ENCODE measurements around the gene ROR2.

Gene ROR2

DNA sequence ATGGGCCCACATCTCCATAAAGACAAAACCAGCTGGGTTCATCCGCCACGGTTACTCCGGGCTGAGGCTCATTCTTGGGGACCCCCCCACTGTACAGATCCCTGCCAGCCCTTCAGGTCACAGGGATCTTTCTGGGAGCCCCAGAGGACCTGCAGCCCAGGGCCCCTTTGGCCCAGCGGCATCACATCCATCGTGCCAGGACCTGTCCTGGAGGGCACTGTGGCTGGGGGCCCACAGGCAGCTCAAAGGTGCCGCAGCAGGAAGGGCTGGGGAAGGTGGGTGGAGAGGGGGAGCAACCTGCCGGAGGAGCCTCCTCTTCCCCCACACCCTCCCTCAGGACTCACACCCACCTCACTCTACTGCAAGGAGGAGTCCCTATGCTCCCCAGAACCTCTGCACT is 252.8 kb downstream of the ROR2 start:
- H3K4me3 ChIP-seq (ENCODE audit: low read depth, low read length), result no peak overlapping the region

- no peak overlapping the region for H3K4me3 ChIP-seq (ENCODE audit: low read depth, low read length)
Measured at GRCh38 chr9:91694081-91694870, 255.8 kb downstream of the ROR2 start.

- H3K4me3 ChIP-seq (ENCODE audit: low read depth, low read length), result no peak overlapping the region
Measured at GRCh38 chr9:91693226-91693625, 256.8 kb downstream of the ROR2 start.

DNA sequence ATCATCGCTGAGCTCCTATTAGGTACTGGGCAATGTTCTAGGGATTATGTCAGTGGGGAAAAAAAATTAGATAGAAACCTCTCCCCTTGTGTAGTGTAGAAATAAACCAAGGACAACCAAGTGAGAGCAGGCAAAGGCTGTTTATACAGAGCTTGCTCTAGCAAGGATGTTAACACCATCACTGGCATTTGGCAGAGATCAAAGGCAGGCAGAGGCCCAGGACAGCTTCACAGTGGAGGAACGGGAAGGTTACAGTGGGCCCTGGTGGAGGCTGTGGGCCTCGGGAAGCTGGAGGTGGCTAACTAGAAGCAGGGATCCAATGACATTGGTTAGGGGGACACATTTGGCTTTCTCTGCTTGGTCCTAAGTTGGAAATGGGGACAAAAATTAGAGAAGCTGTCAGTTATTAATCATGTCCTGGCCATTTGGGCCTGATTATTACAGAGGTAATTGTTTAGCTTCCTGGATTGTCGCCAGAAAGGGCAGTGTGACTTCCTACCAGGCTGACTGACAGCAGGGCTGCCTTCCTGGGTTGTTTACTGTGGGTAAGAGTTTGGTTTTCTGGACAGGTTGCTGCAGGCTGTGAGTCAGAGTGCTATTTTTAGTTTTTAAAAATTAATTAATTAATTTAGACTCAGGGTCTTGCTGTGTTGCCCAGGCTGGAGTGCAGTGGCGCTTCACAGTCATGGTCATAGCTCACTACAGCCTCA is 259.3 kb downstream of the ROR2 start:
- no peak overlapping the region for H3K4me3 ChIP-seq (ENCODE audit: low read depth, low read length)

GRCh38 chr9:91689006-91689405 is 261.0 kb downstream of the ROR2 start:
- H3K4me3 ChIP-seq (ENCODE audit: low read depth, low read length), result no peak overlapping the region

DNA sequence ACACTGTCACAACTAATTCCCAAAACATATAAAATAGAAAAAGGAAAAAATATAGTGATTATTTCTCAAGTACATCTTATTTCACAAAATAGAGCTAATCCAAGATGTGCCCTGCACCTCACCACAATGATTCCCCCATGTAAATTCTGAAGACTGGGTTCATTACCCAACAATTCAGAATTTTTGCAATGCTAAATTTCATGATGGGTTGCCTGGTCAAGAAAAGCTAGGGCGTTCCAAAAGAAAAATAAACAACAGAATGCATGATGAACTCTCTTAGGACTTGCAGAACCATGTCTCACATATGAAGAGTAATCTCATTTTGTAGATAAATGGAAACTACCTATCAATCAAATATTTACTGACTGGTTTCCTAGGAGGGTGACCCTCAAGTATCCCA is 266.8 kb downstream of the ROR2 start:
- H3K4me3 ChIP-seq (ENCODE audit: low read depth, low read length), result no peak overlapping the region

- H3K4me3 ChIP-seq (ENCODE audit: low read depth, low read length), result no peak overlapping the region
Measured at GRCh38 chr9:91682806-91683205, 267.2 kb downstream of the ROR2 start.

DNA sequence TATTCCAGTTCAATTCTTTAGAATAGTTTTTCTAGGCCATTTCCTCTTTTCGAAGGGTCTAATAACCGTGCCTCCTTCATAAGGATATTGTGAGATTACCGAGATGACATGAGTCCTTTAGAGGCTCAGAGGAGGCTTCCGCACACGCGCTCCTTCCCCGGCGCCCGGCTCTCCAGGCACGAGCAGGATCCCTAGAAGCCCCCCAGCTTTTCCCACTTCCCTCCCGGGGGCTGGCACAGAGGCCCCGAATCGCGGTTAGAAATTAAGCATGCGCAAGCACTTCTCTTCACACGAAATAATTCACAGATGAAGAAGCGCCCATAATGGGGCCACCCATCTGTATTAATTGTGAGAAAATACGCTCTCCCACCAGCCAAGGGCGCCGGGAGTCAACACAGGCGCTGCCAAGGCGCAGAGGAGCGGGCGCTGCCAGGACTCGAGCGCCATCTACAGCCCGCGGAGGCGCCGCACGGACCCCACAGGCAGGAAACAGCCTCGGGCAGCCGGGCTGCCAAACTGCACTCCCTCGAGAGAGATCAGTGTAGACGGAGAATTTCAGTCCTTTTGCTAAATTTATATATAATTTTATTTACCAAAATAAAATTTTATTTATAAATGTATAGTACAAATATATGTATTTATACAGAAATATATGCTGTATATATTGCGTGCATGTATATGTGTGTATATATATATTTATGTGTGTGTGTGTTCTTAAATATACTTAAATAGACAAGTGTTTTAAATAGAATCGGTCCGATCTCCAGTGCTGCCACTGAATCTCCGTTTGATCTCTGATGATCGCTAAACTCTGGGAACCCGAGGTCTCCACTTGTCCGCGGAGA is 268.3 kb downstream of the ROR2 start:
- no peak overlapping the region for H3K4me3 ChIP-seq (ENCODE audit: low read depth, low read length)

DNA sequence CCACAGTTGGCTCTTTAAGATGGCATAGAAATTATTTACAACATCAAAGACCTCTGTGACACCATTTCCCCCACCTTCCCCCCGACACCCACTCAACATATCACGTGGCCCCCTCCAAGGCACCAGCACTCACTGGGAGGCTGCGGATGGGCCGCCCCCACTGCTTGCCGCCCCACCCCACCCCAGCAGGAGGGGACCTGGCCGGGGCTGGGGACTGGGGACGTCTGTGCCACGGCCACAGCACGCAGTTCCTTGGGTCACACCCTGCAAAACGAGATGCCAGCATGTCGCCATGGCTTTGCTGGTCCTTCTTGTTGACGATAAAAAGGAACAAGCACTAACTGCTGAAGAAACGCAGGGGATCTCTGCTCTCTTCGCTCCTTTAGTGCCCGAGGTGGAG is 269.0 kb downstream of the ROR2 start:
- H3K4me3 ChIP-seq (ENCODE audit: low read depth, low read length), result no peak overlapping the region

DNA sequence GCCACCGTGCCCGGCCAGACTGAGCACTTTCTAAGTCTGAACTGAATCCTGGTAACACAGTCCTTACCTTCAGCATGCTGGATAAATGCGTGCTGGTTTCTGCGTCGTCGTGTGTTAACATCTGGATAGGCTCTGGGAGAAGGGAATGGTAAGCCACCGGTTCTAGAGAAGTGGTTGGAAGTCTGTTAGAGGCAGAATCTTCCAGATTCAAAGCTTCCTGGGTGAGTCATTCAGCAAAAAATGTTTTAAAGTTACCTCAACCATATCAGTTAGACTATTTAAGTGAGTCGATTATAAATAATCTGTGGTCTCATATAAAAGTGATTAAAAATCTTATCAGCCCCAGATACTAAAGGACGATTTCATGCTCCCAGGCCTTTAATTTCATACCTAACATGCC is 269.9 kb downstream of the ROR2 start:
- no peak overlapping the region for H3K4me3 ChIP-seq (ENCODE audit: low read depth, low read length)

- no peak overlapping the region for H3K4me3 ChIP-seq (ENCODE audit: low read depth, low read length)
Measured at GRCh38 chr9:91678807-91679580, 271.0 kb downstream of the ROR2 start.

GRCh38 chr9:91677822-91678436 is 272.1 kb downstream of the ROR2 start:
- H3K4me3 ChIP-seq (ENCODE audit: low read depth, low read length), result no peak overlapping the region

GRCh38 chr9:91677331-91677730 is 272.7 kb downstream of the ROR2 start:
- no peak overlapping the region for H3K4me3 ChIP-seq (ENCODE audit: low read depth, low read length)

DNA sequence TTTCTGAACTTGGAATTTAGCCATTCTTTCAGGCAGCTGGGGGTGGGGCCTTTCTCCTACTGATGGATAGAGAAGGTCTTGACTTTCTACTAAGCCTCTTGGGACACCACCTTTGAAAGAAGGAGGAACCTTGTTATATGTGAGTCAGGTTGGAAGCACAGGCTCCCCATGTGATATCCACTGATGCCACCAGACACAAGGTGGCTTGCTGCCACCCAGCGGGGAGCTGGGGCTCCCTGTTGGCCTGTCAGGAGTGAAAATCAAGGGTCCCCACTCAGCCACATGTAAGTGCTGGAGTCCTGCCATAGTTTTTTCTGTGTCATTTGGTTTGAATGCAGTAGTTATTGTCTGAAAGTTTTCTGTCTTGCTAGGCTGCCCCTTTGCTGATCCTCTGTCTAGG is 274.0 kb downstream of the ROR2 start:
- no peak overlapping the region for H3K4me3 ChIP-seq (ENCODE audit: low read depth, low read length)

- no peak overlapping the region for H3K4me3 ChIP-seq (ENCODE audit: low read depth, low read length)
Measured at GRCh38 chr9:91664663-91665062, 285.4 kb downstream of the ROR2 start.

GRCh38 chr9:91663858-91664257 is 286.2 kb downstream of the ROR2 start:
- no peak overlapping the region for H3K4me3 ChIP-seq (ENCODE audit: low read depth, low read length)

- H3K4me3 ChIP-seq (ENCODE audit: low read depth, low read length), result no peak overlapping the region
Measured at GRCh38 chr9:91661451-91661850, 288.6 kb downstream of the ROR2 start.

DNA sequence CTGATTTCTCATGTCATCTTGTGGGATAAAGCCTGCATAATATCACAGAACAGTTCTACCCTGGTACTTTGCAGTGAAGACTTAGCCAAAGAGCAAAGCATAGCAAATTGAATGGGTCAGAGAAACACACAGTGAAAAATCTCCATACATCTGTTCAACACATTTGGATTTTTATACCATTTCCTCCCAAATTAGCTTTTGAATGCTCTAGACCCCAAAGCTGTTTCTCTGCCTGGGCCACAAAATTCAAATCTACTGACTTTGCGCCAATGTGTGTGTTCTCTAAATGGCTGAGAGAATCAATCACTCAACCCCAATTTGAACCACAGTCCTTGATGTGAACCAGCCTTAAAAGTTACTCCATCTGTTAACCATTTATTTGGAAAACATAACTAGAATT is 289.5 kb downstream of the ROR2 start:
- H3K4me3 ChIP-seq (ENCODE audit: low read depth, low read length), result no peak overlapping the region

DNA sequence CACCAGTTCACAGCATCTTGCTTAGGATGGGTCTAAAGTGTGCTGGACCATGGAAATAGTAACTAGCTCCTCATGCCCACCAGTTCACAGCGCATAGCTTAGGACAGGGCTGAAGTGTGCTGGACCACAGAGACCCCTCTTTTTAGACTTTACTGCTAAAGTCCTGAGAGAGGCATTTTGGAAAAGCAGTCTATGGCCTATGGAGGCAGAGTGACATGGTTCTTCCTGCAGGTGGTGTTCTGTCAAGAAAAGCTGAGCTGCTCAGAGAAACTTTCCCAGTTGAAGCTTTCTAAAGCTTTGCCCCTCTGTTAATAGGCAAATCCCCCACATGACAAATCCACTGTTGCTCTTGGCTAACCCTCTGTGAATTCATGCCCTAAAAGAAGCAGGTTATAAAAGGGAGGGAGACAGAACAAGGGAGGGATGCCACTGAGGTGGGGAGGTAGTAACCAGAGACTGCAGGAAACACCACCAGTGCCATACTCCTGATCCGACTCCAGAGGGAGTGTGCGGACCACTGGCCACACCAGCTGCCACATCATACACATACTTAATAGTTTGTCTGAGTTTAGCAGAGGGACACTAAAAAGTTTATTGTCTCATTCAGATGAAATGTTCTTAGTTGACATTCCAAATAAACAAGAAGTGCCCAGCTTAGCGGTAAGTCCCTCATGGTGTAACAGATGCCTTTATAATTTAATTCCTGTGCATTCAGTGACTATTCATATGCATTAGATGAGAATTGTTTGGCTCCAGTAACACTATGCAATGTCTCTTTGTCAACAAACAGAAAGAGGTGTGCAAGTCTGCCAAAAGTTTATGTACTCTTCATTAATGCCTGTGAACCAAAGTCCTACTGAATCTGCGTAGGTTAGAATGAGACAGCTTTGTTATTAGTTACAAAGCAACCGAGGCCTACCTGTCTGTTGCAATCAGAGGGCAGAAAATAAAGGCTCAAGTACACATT is 290.2 kb downstream of the ROR2 start:
- no peak overlapping the region for H3K4me3 ChIP-seq (ENCODE audit: low read depth, low read length)
